Epidermal melanocyte (primary cell): ENCODE measurements around the gene NR5A2.
"Not testable (repeated sequence)": the region's sequence is repeated elsewhere in the genome, so short reads cannot be mapped to it uniquely, and the experiment has no call there.

Experiments used
- DNase-seq: peaks from one replicate; pipeline ENCODE4 v3.0.0; 2011; ENCODE audit warnings: low spot score; ENCODE audit not compliant: insufficient read length

NR5A2 gene

DNA sequence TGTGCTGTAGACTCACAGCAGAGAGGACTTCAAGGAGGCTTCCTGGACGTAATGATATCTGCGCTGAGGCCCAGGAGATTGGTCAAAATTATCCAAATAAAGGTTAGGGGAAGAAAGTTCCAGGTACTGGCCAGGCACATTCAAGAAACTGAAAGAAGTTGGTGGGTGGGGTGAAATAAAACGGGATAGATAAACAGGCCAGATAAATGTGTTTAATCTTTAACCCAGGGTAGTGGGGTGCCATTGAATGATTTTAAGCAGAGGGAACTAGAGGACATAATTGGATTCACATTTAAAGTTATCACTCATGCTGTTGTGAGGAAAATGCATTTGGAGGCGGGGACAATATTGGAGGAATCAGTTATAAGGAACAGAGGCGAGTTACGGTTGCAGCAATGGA lies 134.7 kb downstream of the NR5A2 start:
- DNase-seq: no peak

DNA sequence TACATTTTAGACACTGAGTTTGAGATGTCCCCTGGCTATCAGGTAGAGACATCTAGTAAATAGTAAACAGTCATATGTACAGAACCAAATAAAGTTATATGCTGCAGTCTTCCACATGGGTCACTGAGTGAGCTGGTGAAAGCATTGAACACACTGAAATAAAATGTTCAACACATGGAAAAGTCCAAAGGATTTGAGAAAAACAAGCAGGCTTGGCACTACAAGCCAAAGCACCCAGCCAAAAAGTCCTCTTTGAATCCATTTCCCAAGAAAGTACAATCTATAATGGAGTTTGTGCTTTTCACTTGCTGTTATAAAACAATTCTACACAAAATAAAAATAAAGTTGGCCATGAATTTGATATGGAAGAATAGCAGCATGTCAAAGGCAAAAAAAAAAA lies 135.4 kb downstream of the NR5A2 start:
- no peak for DNase-seq

DNA sequence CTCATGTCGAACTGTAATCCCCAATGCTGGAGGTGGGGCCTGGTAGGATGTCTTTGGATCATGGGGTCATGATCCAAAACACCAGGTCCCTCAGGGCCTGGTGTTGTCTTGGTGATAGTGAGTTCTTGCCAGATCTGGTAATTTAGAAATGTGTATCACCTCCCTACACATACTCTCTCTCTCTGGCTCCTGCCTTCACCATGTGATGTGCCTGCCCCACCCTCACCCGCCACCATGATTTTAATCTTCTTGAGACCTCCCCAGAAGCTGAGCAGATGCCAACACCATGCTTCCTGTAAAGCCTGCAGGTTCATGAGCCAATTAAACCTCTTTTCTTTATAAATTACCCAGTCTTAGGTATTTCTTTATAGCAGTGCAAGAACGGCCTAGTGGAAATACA lies 136.4 kb downstream of the NR5A2 start:
- DNase-seq: no peak

DNA sequence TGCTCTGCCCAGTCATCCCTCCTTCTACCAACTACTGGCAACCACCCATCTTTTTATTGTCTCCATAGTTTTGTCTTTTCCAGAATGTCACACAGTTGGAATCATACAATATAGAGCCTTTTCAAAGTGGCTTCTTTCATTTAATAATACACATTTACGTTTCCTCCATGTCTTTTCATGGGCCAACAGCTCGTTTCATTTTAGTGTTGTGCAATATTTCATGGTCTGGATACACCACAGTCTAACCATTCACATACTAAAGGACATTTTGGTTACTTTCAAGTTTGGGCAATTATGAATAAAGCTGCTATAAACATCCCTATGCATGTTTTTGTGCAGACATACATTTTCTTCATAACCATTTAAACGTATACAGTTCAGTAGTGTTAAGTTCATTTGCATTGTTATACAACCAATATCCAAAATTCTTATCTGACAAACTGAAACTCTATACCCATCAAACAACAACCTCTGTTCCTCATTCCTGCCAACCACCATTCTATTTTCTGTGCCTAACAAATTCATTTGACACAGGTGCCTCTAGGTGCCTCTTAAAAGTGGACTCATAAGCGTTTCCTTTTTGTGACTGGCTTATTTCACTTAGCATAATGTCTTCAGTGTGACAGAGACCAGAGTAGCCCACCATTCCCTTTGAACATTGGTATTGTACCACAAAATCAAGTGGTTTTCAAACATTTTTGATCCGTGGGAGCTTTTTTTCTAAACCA lies 138.1 kb downstream of the NR5A2 start:
- no peak for DNase-seq

DNA sequence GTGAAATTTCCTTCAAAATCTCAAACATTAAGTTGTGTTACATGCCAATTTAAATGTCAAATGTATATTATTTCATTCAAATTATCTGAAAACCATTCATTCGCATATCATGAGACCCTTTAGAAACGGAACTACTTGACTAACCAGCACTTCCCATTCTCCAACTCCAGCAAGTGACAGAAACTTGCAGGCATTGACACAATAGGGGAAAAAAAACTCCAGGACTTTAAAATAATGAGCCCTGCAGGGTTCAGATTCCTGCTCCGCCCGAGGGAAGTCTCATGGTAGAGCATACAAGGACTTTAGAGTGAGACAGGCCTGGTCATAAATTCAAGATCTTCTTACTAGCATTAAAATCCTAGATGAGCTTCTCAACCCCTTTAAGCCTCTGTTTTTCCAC lies 138.9 kb downstream of the NR5A2 start:
- no peak for DNase-seq

DNA sequence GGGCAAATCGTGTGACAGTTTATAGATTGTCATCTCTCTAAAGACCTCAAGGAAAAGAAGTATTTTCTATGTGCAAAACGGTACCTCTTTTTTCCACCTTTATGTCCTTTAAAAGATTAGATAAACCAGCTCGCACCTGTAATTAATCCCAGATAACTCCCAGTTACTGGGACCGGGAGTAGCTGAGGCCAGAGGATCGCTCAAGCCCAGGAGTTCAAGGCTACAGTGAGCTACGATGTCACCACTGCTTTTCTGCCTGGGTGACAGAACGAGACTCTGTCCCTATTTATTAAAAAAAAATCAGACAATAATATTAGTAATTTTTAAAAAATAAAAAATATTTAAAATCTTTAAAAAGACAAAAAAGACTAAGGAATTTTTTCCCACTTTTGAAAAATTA lies 141.4 kb downstream of the NR5A2 start:
- no peak for DNase-seq

DNA sequence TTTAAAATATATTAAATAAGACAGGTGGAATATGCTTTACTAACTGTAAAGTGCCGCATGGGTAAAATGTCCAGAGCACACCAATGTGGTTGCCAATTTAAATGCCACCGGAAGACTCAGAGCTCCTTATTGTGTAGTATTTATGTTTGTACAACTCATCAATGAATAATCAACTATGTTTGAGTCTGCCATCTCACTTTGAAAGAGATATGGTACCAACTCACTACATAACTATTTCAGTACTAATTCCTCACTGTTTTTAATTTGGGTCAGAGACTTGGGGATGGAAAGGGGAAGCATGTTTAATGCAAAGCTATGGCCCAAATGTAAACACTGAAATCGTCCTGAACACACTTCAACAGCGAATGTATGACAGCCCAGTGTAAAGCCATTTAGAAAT lies 144.8 kb downstream of the NR5A2 start:
- DNase-seq: no peak

DNA sequence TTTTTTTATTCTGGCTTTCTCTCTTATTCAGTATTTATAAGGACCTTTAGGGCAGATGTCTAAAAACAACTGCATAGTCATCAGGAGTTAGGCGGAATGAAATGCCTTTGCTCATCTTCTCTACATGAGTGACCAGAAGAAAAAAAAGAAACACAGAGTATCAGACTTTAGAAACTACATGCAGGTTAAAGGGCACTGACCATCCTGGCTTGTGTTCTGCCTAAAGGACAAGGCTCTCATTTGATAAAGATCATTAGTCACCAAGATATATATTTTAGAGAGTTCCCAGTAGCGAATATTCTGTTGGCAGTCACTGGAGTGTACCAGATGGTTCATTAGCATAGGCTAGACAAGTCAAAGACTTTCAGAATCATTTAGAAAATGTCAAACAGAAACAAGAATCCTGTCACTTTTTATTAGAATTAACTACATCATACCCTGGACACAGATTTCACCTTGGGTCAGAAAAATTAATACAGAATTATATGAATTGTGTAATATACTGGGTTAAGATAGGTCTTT lies 145.6 kb downstream of the NR5A2 start:
- no peak for DNase-seq

DNA sequence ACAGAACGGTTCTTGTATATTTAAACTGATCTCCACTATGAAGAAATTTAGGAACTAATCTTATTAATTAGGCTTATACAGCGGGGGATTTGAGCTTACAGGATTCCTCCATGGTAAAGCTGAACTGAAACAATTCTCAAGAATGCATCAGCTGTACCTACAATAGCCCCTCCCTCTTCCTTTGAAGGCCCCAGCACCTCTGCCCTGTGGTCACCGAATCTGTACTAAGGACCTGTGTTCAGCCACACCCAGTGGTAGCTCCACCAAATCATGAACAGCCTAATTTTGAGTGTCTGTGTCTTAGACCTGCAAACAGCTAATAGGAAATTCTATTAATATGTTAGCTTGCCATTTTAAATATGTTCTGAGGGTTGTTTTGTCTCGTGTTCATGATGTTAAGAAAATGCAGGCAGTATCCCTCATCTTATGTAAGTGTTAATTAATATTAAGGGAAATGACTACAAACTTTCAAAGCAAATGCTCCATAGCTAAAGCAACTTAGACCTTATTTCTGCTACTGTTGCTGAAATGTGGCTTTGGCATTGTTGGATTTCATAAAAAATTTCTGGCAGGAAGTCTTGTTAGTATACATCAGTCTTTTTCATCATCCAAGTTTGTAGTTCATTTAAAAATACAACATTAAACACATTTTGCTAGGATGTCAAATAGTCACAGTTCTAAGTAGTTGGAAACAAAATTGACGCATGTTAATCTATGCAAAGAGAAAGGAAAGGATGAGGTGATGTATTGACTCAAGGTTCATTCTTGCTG lies 147.2 kb downstream of the NR5A2 start:
- no peak for DNase-seq

DNA sequence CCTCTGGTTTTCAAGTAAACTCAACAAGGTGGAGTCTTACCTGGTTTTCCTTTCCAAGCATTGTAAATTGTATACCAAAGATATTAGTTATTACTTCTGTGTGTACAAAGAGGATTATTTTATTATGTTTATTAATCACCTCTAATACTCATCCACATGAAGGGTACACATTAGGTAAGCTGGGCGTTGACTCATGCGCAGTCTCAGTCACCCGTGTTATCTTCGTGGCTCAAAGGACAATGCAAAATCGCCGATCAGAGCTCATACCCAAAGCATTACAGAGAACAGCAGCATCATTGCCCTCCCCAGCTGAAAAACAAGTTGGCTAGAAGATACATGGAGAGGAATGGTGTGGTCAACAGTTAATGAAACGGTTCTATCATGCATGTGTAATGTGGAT lies 148.7 kb downstream of the NR5A2 start:
- DNase-seq: no peak

DNA sequence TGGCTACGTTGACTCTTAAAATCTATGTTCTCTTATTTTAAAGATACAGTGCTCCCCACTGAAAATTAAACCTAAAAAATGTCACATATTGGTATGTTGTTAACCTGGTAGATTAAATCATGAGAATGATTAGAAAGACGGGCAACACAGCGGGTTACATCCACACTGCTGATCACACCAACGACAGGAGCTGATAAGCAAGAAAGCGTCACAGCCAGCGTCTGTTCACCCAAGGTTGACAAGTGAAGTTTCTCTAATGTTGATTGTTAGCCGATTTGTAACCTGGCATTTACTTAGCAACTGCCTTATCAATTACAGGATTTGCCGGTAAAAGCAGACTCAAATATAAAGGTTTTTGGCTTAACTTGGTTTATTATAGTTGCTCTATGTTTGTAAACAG lies 149.3 kb downstream of the NR5A2 start:
- no peak for DNase-seq

DNA sequence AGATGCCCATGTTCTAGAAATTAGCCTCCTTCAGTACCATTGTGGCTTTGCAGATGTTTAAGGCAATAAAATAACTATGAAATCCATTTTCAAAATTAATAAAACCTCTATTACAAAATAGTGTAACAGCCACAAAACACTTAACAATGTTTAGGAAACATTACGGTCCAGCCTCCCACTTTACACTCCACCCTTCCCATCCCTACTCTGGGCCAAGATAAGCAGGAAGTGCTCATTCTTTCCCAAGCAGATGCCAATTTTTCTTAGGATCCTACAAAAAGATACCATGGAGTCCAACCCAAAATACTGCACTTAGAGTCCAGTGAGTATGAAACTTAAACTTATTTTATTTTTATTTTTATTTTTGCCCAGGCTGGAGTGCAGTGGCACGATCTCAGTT lies 150.8 kb downstream of the NR5A2 start:
- no peak for DNase-seq

DNA sequence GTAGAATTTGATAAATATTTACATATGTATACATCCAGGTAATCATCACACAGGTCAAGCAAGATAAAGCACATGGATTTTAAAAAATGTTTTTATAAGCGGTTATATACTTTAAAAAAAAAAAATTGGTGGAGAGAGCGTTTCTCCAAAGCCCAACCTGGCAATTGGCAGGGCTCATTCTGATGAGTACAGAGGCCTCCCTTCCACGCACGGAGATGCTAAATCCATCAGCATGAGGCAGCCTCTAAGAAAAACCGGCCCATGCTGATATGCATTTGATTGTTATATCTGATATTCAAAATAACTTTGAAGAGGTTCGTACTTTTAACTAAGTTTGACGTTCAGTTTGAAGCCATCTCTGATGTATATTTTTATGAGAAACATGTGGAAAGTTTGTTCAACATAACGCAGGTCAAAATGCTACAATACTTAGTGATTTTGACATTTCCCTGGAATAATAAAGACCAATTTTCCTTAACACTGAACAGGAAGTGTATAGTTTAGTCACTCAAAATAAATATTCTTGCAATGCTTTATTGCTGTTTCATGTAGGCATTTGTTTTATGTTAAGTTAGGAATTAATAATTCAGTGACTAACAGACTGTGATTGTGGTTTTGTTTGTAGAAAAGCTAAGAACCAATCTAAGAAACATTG lies 151.7 kb downstream of the NR5A2 start:
- DNase-seq: no peak

DNA sequence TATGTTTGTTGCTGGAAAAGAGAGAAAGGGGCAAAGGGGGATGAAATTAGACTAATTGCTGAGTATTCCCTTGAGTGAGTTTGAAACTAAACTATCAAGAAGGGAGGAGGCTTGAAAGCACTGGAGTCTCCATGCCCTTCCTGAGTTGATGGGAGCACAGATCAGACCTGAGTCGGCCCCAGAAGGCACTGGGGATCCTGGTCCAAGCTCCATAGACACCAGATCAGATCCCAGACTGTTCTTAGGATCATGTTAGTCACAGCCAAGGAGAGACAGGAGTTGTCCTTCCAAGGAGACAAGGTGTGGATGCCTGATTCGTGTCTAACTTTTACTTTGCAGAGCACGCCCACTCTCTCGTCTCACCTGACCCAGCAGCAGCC lies 152.3 kb downstream of the NR5A2 start:
- DNase-seq: no peak

DNA sequence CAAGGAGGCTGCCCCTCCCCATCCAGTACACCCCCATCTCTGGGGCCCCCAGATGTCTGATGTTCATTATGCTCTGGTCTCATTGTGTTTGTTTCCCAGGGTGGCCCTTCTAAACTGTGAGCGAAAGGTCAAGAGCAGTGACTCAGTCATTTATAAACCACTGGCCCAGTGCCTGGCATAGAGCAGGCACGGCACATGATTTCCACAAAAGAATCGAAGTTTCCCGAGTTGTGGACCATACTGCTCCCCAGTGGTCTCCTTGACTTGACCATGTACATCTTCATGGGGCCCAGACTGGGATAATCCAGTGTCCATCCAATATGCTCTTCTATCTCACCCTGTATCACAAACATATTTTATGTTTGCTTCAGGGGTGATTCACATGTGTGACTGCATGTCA lies 153.3 kb downstream of the NR5A2 start:
- no peak for DNase-seq

DNA sequence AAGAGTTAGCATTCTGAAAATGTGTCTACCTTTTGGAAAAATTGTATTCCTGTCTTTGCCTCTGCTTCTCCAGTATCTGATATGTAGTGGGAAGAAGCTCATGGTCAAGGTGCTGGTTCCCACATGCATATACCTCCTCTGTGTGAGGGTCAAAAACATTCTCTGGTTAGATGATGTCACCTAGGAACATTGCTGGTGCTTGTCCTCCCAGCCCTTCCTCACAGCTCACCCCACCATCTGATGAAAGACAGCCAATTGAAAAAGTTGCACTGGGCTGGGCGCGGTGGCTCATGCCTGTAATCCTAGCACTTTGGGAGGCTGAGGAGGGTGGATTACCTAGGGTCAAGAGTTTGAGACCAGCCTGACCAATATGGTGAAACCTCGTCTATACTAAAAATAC lies 154.4 kb downstream of the NR5A2 start:
- DNase-seq: no peak

DNA sequence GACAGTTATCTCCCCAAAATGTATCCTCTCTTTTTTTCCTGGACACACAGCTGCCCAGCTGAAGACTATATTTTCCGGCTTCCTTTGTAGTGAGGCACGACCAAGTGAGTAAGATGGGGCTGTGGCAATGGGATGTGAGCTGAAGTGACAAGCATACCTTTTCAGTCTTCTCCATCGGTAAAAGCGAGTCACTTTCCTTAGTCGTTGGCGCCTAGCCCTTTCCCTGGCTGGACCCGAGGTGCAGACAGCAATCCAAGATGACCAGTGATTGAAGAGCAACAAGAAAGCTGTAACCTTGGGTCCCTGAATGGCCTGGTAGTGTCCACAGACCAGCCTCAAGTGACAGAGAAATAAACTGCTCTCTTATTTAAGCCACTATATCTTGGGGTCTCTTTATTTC lies 155.2 kb downstream of the NR5A2 start:
- no peak for DNase-seq

DNA sequence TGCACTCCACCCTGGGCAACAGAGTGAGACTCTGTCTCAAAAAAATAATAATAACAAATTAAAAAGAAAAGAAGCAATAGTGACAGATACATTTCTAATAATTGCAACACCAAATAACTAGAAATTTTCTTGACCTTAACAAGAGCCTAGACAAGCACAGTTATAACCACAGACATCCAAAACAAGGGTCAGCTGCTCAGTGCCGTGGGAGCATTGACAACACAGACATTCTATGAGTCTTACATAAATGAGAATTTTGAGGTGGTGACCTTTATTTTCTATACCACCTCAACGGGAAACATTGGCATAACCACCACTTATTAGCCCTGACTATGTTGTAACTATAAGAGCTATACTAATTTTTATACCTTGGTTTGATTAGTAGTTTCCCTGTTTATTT lies 156.1 kb downstream of the NR5A2 start:
- DNase-seq: no peak

DNA sequence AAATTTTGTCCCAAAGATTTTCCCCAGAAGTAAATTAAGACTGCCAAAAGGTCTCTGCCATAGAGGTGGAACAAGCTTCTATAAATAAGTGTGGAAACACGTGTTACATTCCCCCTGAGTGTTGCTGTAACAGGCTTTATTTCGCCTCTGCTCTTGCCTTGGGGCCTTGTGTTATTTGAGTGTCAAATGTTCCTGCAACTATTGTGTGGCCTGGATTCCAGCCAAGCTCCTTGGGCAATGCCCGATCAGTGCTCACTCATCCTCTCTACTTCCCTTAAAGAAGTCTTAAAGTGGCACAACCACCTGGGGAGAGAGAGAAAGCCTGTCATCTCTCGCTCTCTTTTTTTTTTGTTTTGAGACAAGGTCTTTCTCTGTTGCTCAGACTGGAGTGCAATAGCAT lies 156.7 kb downstream of the NR5A2 start:
- peak; percentile 50 for DNase-seq

DNA sequence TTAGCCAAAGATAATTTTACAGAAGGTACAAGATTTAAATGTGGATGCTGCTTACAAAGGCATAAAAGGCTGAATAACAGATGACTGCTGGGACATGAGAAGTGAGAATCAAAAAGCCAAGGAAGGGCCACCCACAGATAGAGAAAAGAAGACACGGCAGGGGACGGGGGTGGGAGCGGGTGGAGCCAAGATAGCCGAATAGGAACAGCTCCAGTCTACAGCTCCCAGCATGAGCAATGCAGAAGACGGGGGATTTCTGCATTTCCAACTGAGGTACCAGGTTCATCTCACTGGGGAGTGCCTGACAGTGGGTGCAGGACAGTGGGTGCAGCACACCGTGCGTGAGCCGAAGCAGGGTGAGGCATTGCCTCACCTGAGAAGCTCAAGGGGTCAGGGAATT lies 157.7 kb downstream of the NR5A2 start:
- not testable (repeated sequence) for DNase-seq

DNA sequence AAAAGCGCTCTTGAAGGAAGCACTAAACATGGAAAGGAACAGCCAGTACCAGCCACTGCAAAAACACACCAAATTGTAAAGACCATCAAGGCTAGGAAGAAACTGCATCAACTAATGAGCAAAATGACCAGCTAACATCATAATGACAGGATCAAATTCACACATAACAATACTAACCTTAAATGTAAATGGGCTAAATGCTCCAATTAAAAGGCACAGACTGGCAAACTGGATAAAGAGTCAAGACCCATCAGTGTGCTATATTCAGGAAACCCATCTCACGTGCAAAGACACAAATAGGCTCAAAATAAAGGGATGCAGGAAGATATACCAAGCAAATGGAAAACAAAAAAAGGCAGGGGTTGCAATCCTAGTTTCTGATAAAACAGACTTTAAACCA lies 159.8 kb downstream of the NR5A2 start:
- DNase-seq: not testable (repeated sequence)

DNA sequence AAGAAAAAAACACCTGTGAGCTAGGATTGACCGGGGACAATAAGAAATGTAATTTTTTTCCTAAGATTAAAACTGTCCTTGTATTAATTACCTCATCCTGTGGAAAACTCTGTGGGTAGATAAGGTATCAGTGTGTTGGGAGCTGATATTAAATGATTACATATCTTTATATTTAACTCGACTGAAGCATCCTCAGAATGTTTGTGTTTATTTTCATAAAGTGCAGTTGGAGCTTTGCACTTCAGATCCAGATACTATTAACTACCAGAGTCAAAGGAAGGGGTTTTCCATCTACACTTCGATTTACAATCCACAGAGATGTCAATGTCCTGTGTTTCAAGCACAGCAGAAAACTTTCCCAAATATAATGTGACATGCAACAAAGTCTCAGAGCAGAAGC lies 164.5 kb downstream of the NR5A2 start:
- DNase-seq: no peak
